Measurements from ENCODE around the gene MANBA.

GRCh38 chr4:102608190-102608589 lies 152.6 kb downstream of the MANBA start:
- TF ChIP-seq POLR2A (IDR thresholded peaks at IDR 0.05; ENCODE audit: low read depth, low read length): no peak
- no peak for TF ChIP-seq CTCF (conservative IDR thresholded peaks at IDR 0.05; ENCODE audit: low read depth, low read length)
